CD14-positive monocyte (primary cell): ENCODE measurements around the gene KAZN. TPM values are rescaled to one million over a fixed set of nuclear protein-coding genes. Genes with fewer than 3 reads are reported as not detected.

Source experiments
- DNase-seq, 3 donors: peaks; one replicate each; pipeline ENCODE4 v3.0.0-alpha.2; 2011 to 2022
- H2AFZ ChIP-seq: 2 replicates; pipeline ENCODE4 v1.6.0; 2012; ENCODE audit warnings: mild to moderate bottlenecking, low read depth, low read length, inconsistent platforms; ENCODE audit not compliant: insufficient read depth, poor library complexity, severe bottlenecking
- H3K27ac ChIP-seq, 2 donors: 1 replicate in 1 of 2; 2 replicates in 1 of 2; pipeline ENCODE4 v1.5.1; 2012 to 2013; ENCODE audit warnings: low read length in 2 of 2, control low read depth in 1 of 2, inconsistent platforms in 1 of 2, low read depth in 1 of 2, mild to moderate bottlenecking in 1 of 2
- H3K27me3 ChIP-seq, 2 donors: one replicate each; pipeline versions ENCODE4 v1.6.0 to v1.6.1; 2011 to 2013; ENCODE audit warnings: low read length in 2 of 2; ENCODE audit not compliant: control insufficient read depth in 2 of 2, insufficient read depth in 2 of 2
- H3K36me3 ChIP-seq, 2 donors: replicated peaks in 1 of 2; 1 replicate in 1 of 2; 2 replicates in 1 of 2; pipeline versions ENCODE4 v1.5.1 to v1.6.1; 2012 to 2013; ENCODE audit warnings: low read length in 2 of 2, control low read depth in 1 of 2, inconsistent platforms in 1 of 2, mild to moderate bottlenecking in 1 of 2; ENCODE audit not compliant: insufficient read depth in 2 of 2, control insufficient read depth in 1 of 2
- H3K4me1 ChIP-seq, 2 donors: 1 replicate in 1 of 2; 2 replicates in 1 of 2; pipeline versions ENCODE4 v1.5.1 to v1.6.1; 2012 to 2013; ENCODE audit warnings: low read length in 2 of 2, control low read depth in 1 of 2, inconsistent platforms in 1 of 2, mild to moderate bottlenecking in 1 of 2, moderate library complexity in 1 of 2; ENCODE audit not compliant: insufficient read depth in 2 of 2, control insufficient read depth in 1 of 2
- H3K4me2 ChIP-seq: replicated peaks from 2 replicates; pipeline ENCODE3; 2012; ENCODE audit warnings: low read length, moderate library complexity, mild to moderate bottlenecking; ENCODE audit not compliant: poor library complexity, severe bottlenecking; ENCODE audit errors: extremely low read depth
- H3K4me3 ChIP-seq, 3 experiments: fragments of 200-600 bp in 1 of 3; sonication (generic) in 1 of 3; replicated peaks in 1 of 3; 1 replicate in 2 of 3; 2 replicates in 1 of 3; pipeline ENCODE4 v1.5.1; 2011 to 2013; ENCODE audit warnings: low read length in 3 of 3, mild to moderate bottlenecking in 3 of 3, control low read depth in 2 of 3, low read depth in 2 of 3, inconsistent platforms in 1 of 3, moderate library complexity in 1 of 3
- H3K79me2 ChIP-seq: 2 replicates; pipeline ENCODE4 v1.6.0; 2012; ENCODE audit warnings: mild to moderate bottlenecking, control low read depth, inconsistent platforms, low read length, moderate library complexity; ENCODE audit not compliant: insufficient read depth
- H3K9ac ChIP-seq: 2 replicates; pipeline ENCODE4 v1.6.0; 2017; ENCODE audit warnings: low read length, mild to moderate bottlenecking; ENCODE audit not compliant: insufficient read depth, poor library complexity, severe bottlenecking
- H3K9me3 ChIP-seq, 2 donors: replicated peaks in 1 of 2; 1 replicate in 1 of 2; 2 replicates in 1 of 2; pipeline versions ENCODE4 v1.5.1 to v1.6.1; 2012 to 2013; ENCODE audit warnings: low read length in 2 of 2, control low read depth in 1 of 2; ENCODE audit not compliant: control insufficient read depth in 1 of 2, insufficient read depth in 1 of 2
- H4K20me1 ChIP-seq: 2 replicates; pipeline ENCODE4 v1.6.0; 2012; ENCODE audit warnings: mild to moderate bottlenecking, low read length, control low read depth, moderate library complexity; ENCODE audit not compliant: insufficient read depth
- H3K27ac Mint-ChIP-seq, 7 donors: one replicate each; pipeline ENCODE4 v1.8.0; 2020; ENCODE audit warnings: mild to moderate bottlenecking in 7 of 7, mixed read lengths in 7 of 7, moderate library complexity in 6 of 7, inconsistent platforms in 2 of 7
- H3K27me3 Mint-ChIP-seq, 3 donors: one replicate each; pipeline ENCODE4 v1.8.0; 2021 to 2022; ENCODE audit warnings: low read depth in 3 of 3, mild to moderate bottlenecking in 3 of 3, mixed read lengths in 3 of 3, moderate library complexity in 3 of 3, inconsistent platforms in 1 of 3
- H3K36me3 Mint-ChIP-seq, 2 donors: one replicate each; pipeline ENCODE4 v1.8.0; 2020; ENCODE audit warnings: mixed read lengths in 2 of 2, inconsistent platforms in 1 of 2, mild to moderate bottlenecking in 1 of 2
- H3K4me1 Mint-ChIP-seq: one replicate; pipeline ENCODE4 v1.8.0; 2020; ENCODE audit warnings: mild to moderate bottlenecking, mixed read lengths
- H3K4me3 Mint-ChIP-seq, 2 donors: one replicate each; pipeline ENCODE4 v1.8.0; 2020; ENCODE audit warnings: mild to moderate bottlenecking in 2 of 2, mixed read lengths in 2 of 2, moderate library complexity in 1 of 2
- H3K9me3 Mint-ChIP-seq, 7 donors: one replicate each; pipeline ENCODE4 v1.8.0; 2020 to 2022; ENCODE audit warnings: mixed read lengths in 7 of 7, mild to moderate bottlenecking in 6 of 7, moderate library complexity in 6 of 7, inconsistent platforms in 2 of 7
- WGBS: methylation state at CpG from one replicate; pipeline ENCODE4 v1.1.5; 2013; ENCODE audit warnings: missing lambda C conversion rate; ENCODE audit not compliant: insufficient coverage; 5-methylcytosine and 5-hydroxymethylcytosine counted together
- intact Hi-C, 2 donors: fragments of 100-400 bp; cut with micrococcal nuclease; formaldehyde crosslinking; loops; one replicate each; pipeline versions ENCODE4 v1.15.0 to v1.15.1; 2023
- polyA plus RNA-seq, 3 donors: library from polyadenylated mRNA; depleted of rRNA in 1 of 3; unstranded in 2 of 3; stranded (reverse) in 1 of 3; fragments of 300-500 nt in 2 of 3; fragments of >200 nt in 1 of 3; fragmentation: Illumina TruSeq in 2 of 3; gene quantifications; 1 replicate in 2 of 3; 2 replicates in 1 of 3; pipeline ENCODE4 v1.2.3, GENCODE V29; 2012 to 2021
- TF ChIP-seq, protein P1 (sequence below): fragments of 200-600 bp; IDR thresholded peaks from one replicate; pipeline ENCODE4 v1.8.0; 2022; ENCODE audit warnings: antibody characterized with exemption, mild to moderate bottlenecking

KAZN gene
- polyA plus RNA-seq, 3 donors, result not detected

DNA sequence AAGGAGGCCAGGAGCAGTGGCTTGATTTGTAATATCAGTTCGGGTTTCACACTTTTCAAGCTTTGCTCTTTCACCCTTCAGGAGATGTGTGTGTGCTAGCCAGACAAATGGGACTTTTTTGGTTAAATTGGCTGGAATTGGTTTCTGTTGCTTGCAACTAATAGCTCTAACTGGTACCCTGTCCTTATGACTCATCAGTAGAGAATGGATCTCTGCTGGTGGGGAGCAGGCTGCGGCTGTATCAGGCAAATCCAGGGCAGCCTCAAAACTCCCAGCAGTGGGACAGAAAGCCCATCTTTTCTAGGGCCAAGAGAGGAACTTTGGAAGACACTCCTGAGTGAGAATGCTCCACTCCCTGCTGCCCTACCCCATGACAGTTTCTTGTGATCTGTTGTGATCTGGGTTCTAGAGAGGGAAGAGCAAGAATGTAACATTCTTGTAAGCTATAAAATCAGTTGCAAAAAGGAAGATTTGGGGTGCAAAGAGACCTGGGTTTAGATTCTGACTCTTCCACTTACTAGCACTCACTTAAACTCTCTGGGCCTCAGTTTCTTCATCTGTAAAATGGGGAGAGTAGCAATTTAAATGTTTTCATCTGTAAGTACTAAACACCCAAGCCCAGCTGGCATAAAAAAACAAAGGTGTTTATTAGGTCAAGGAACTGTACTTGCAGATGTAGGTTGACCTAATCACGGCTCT lies 298.0 kb downstream of the KAZN start:
- no peak overlapping the region for H3K4me3 Mint-ChIP-seq
- no CpG with 5 or more reads among the region's 3 CpGs for WGBS

DNA sequence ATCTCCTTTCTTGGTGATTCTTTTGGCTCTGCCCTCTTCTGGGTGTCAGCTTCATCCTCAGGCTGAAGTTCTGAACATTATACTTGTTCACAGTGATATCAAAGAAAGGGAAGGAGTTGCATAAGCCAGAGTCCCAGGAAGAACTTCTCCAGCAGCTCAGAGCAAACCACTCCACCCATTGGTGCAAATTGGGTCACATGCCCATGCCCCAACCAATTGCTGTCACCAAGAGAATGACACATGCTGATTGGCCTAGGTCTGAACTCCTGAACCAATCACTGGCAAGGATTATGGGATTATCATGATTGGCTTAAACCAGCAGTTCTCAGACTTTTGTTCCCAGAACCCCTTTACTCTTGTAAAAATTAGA lies 298.6 kb downstream of the KAZN start:
- Histone ChIP-seq H3K36me3 (no peaks in the 10 kb centered on the region), H3K27me3 (no peaks in the 10 kb centered on the region), H2AFZ (no peak overlapping the region), H4K20me1 (no peaks in the 10 kb centered on the region), H3K4me1 (no peaks in the 10 kb centered on the region), H3K9ac (no peak overlapping the region), H3K9me3 (peaks cover 0 to 2% of the 10 kb centered on the region in 2 donors), H3K4me3 (no peak overlapping the region), H3K27ac (no peak overlapping the region), H3K4me2 (no peak overlapping the region), H3K79me2 (no peaks in the 10 kb centered on the region)
- TF ChIP-seq, protein P1, sequence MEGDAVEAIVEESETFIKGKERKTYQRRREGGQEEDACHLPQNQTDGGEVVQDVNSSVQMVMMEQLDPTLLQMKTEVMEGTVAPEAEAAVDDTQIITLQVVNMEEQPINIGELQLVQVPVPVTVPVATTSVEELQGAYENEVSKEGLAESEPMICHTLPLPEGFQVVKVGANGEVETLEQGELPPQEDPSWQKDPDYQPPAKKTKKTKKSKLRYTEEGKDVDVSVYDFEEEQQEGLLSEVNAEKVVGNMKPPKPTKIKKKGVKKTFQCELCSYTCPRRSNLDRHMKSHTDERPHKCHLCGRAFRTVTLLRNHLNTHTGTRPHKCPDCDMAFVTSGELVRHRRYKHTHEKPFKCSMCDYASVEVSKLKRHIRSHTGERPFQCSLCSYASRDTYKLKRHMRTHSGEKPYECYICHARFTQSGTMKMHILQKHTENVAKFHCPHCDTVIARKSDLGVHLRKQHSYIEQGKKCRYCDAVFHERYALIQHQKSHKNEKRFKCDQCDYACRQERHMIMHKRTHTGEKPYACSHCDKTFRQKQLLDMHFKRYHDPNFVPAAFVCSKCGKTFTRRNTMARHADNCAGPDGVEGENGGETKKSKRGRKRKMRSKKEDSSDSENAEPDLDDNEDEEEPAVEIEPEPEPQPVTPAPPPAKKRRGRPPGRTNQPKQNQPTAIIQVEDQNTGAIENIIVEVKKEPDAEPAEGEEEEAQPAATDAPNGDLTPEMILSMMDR, result no peak
- Mint-ChIP-seq H3K27ac (peak overlapping the region in 1 of 7 donors; percentile 16), H3K36me3 (no peaks in the 10 kb centered on the region), H3K4me1 (no peaks in the 10 kb centered on the region), H3K27me3 (peaks cover 8 to 11% (median 9%) of the 10 kb centered on the region in 3 donors), H3K4me3 (no peak overlapping the region), H3K9me3 (peaks cover 2 to 7% (median 3%) of the 10 kb centered on the region in 7 donors)
- DNase-seq, result no peak
- intact Hi-C loops, result no loop called here

More for the DNA sequence above, 298.0 kb downstream of the KAZN start:
- no peak overlapping the region for H3K27ac ChIP-seq
- TF ChIP-seq, protein P1, result no peak
- Mint-ChIP-seq H3K9me3 (peaks cover 2 to 7% (median 3%) of the 10 kb centered on the region in 7 donors), H3K27ac (peak overlapping the region in 1 of 7 donors; percentile 17), H3K4me1 (no peaks in the 10 kb centered on the region), H3K36me3 (no peaks in the 10 kb centered on the region), H3K27me3 (peaks cover 8 to 14% (median 11%) of the 10 kb centered on the region in 3 donors)
- H4K20me1 ChIP-seq, result no peaks in the 10 kb centered on the region
- H3K36me3 ChIP-seq, result no peaks in the 10 kb centered on the region
- H3K9me3 ChIP-seq, result peaks cover 0 to 2% of the 10 kb centered on the region in 2 donors
- no peaks in the 10 kb centered on the region for H3K4me1 ChIP-seq
- H3K9ac ChIP-seq, result no peak overlapping the region
- intact Hi-C loops, result no loop called here
- H3K4me3 ChIP-seq, result no peak overlapping the region
- no peak overlapping the region for H3K4me2 ChIP-seq
- H2AFZ ChIP-seq, result no peak overlapping the region
- no peaks in the 10 kb centered on the region for H3K27me3 ChIP-seq
- no peaks in the 10 kb centered on the region for H3K79me2 ChIP-seq
- DNase-seq, result no peak
